GM23338 (cell line): Measurements from ENCODE around the gene ALDH7A1. TPM values are rescaled to one million over a fixed set of nuclear protein-coding genes. Genes with fewer than 3 reads are reported as not detected.

Experiments used
- ATAC-seq: fragments of 200-7000 bp; cut with Tn5 transposase; 3 replicates; pipeline ENCODE4 v1.9.1; 2020
- DNase-seq: peaks from one replicate; pipeline ENCODE4 v3.0.0-alpha.2; 2015; ENCODE audit warnings: low spot score
- H2AFZ ChIP-seq: fragments of 200-600 bp; sonication (generic); 2 replicates; pipeline ENCODE4 v1.8.0; 2016; ENCODE audit warnings: antibody characterized with exemption, mild to moderate bottlenecking, moderate library complexity
- H3F3A ChIP-seq: fragments of 200-600 bp; sonication (generic); replicated peaks from 2 replicates; pipeline ENCODE4 v1.8.0; 2017; ENCODE audit warnings: antibody characterized with exemption, mixed run types, low read depth
- H3K27ac ChIP-seq: fragments of 200-600 bp; sonication (generic); 2 replicates; pipeline ENCODE4 v1.6.1; 2016; ENCODE audit warnings: low read depth
- H3K27me3 ChIP-seq: fragments of 200-600 bp; sonication (generic); 2 replicates; pipeline ENCODE4 v1.8.0; 2016; ENCODE audit warnings: mild to moderate bottlenecking, mixed run types, moderate library complexity; ENCODE audit not compliant: insufficient read depth
- H3K36me3 ChIP-seq: fragments of 200-600 bp; sonication (generic); 2 replicates; pipeline ENCODE4 v1.8.0; 2016; ENCODE audit warnings: mild to moderate bottlenecking; ENCODE audit not compliant: insufficient read depth
- H3K4me1 ChIP-seq: fragments of 200-600 bp; sonication (generic); 2 replicates; pipeline ENCODE4 v1.8.0; 2016; ENCODE audit warnings: mild to moderate bottlenecking, moderate library complexity; ENCODE audit not compliant: insufficient read depth
- H3K4me2 ChIP-seq: fragments of 200-600 bp; sonication (generic); 2 replicates; pipeline ENCODE4 v1.7.1; 2017; ENCODE audit warnings: mixed run types
- H3K4me3 ChIP-seq: fragments of 200-600 bp; sonication (generic); 2 replicates; pipeline ENCODE4 v1.6.1; 2016; ENCODE audit warnings: mixed run types
- H3K79me2 ChIP-seq: fragments of 200-600 bp; sonication (generic); replicated peaks from 2 replicates; pipeline ENCODE4 v1.8.0; 2017; ENCODE audit warnings: mild to moderate bottlenecking; ENCODE audit not compliant: insufficient read depth
- H3K9me2 ChIP-seq: fragments of 200-600 bp; sonication (generic); 2 replicates; pipeline ENCODE4 v1.8.0; 2017; ENCODE audit not compliant: insufficient read depth
- H4K20me1 ChIP-seq: fragments of 200-600 bp; sonication (generic); replicated peaks from 2 replicates; pipeline ENCODE4 v1.8.0; 2017; ENCODE audit warnings: mild to moderate bottlenecking; ENCODE audit not compliant: insufficient read depth
- H3K27ac Mint-ChIP-seq: 2 replicates; pipeline ENCODE4 v1.8.0; 2020; ENCODE audit warnings: inconsistent platforms, mild to moderate bottlenecking, moderate library complexity, mixed read lengths
- H3K27me3 Mint-ChIP-seq: 3 replicates; pipeline ENCODE4 v1.8.0; 2022; ENCODE audit warnings: low read depth, mild to moderate bottlenecking, moderate library complexity, mixed read lengths, inconsistent platforms; ENCODE audit not compliant: insufficient read depth, poor library complexity
- H3K36me3 Mint-ChIP-seq: 3 replicates; pipeline ENCODE4 v1.8.0; 2021; ENCODE audit warnings: low read depth, mild to moderate bottlenecking, inconsistent platforms, moderate library complexity, mixed read lengths
- H3K4me1 Mint-ChIP-seq: 3 replicates; pipeline ENCODE4 v1.8.0; 2020; ENCODE audit warnings: mild to moderate bottlenecking, inconsistent platforms, mixed read lengths
- H3K4me3 Mint-ChIP-seq: 3 replicates; pipeline ENCODE4 v1.8.0; 2021; ENCODE audit warnings: moderate library complexity, mild to moderate bottlenecking, inconsistent platforms, mixed read lengths
- H3K9me3 Mint-ChIP-seq: 3 replicates; pipeline ENCODE4 v1.8.0; 2020; ENCODE audit warnings: moderate library complexity, mild to moderate bottlenecking, inconsistent platforms, mixed read lengths
- CREB1 ChIP-seq: fragments of 250-450 bp; sonication (Bioruptor Pico); IDR thresholded peaks from 2 replicates; pipeline ENCODE4 v1.5.0; 2020; ENCODE audit warnings: low read depth, mild to moderate bottlenecking, moderate library complexity
- EZH2 ChIP-seq: fragments of 200-600 bp; sonication (generic); IDR thresholded peaks from one replicate; pipeline ENCODE4 v1.8.0; 2017; ENCODE audit warnings: antibody characterized with exemption, mild to moderate bottlenecking, low read depth; ENCODE audit not compliant: unreplicated experiment
- JUNB ChIP-seq: IDR thresholded peaks from one replicate; pipeline ENCODE4 v1.6.1; 2016; ENCODE audit warnings: antibody characterized with exemption; ENCODE audit not compliant: unreplicated experiment
- NANOG ChIP-seq: IDR thresholded peaks from 2 replicates; pipeline ENCODE4 v1.6.1; 2016; ENCODE audit warnings: antibody characterized with exemption, borderline replicate concordance
- STAT1 ChIP-seq: IDR thresholded peaks from one replicate; pipeline ENCODE4 v1.6.1; 2016; ENCODE audit warnings: antibody characterized with exemption; ENCODE audit not compliant: unreplicated experiment
- ZNF114 ChIP-seq: fragments of 250-450 bp; sonication (Bioruptor Pico); IDR thresholded peaks from 2 replicates; pipeline ENCODE4 v1.5.0; 2020; ENCODE audit warnings: mild to moderate bottlenecking, moderate library complexity
- ZNF331 ChIP-seq: fragments of 250-450 bp; sonication (Bioruptor Pico); IDR thresholded peaks from 2 replicates; pipeline ENCODE4 v1.5.0; 2020; ENCODE audit warnings: low read depth, mild to moderate bottlenecking, moderate library complexity
- polyA plus RNA-seq: library from polyadenylated mRNA; unstranded; fragments of >200 nt; fragmentation: Nextera tagmentation; extraction: Ambion mirVana; gene quantifications from 2 replicates; pipeline ENCODE4 v1.2.1, GENCODE V29; 2016
- total RNA-seq: library from RNA; depleted of rRNA; stranded (reverse); fragments of >200 nt; shearing (Covaris generic); gene quantifications from 2 replicates; pipeline ENCODE4 v1.2.3, GENCODE V29; 2014
- TF ChIP-seq, protein P1 (sequence below): IDR thresholded peaks from one replicate; pipeline ENCODE4 v1.6.1; 2018; ENCODE audit warnings: antibody characterized with exemption; ENCODE audit not compliant: unreplicated experiment
- TF ChIP-seq, protein P2 (sequence below), 2 experiments: fragments of 200-600 bp in 1 of 2; sonication (generic) in 1 of 2; conservative IDR thresholded peaks; 2 replicates each; pipeline versions ENCODE4 v1.5.1 to v1.6.1; 2016 to 2017; ENCODE audit warnings: antibody characterized with exemption in 2 of 2, low read depth in 2 of 2, mild to moderate bottlenecking in 2 of 2, moderate library complexity in 1 of 2
- TF ChIP-seq, protein P3 (sequence below): IDR thresholded peaks from 2 replicates; pipeline ENCODE4 v1.6.1; 2016; ENCODE audit warnings: antibody characterized with exemption
- TF ChIP-seq, protein P4 (sequence below): fragments of 250-450 bp; sonication (Bioruptor Pico); IDR thresholded peaks from 2 replicates; pipeline ENCODE4 v1.5.0; 2020; ENCODE audit warnings: mild to moderate bottlenecking, moderate library complexity

Gene ALDH7A1
- total and polyA plus RNA-seq, 2 experiments from 2014 or later, result 122 to 198 TPM

DNA sequence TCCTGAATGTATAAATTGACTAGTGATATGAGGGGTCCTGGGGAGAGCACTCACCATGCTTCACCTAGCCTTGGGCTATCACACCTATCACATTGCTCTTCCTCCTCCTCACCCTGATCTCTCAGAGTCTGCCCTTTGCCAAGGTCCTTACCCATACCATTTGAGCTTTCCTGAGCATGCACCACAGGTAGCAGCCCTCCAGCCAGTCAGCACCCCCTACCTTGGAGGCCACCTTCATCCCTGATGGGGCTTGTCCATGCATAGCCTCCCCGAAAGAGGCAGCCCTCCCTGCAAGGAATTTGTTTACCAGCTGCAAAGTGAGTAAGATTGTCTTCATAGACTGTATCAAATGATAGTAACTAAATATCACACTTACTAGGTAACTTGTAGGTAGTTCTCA, 83.1 kb downstream of the ALDH7A1 start (continued):
- TF ChIP-seq, protein P1, sequence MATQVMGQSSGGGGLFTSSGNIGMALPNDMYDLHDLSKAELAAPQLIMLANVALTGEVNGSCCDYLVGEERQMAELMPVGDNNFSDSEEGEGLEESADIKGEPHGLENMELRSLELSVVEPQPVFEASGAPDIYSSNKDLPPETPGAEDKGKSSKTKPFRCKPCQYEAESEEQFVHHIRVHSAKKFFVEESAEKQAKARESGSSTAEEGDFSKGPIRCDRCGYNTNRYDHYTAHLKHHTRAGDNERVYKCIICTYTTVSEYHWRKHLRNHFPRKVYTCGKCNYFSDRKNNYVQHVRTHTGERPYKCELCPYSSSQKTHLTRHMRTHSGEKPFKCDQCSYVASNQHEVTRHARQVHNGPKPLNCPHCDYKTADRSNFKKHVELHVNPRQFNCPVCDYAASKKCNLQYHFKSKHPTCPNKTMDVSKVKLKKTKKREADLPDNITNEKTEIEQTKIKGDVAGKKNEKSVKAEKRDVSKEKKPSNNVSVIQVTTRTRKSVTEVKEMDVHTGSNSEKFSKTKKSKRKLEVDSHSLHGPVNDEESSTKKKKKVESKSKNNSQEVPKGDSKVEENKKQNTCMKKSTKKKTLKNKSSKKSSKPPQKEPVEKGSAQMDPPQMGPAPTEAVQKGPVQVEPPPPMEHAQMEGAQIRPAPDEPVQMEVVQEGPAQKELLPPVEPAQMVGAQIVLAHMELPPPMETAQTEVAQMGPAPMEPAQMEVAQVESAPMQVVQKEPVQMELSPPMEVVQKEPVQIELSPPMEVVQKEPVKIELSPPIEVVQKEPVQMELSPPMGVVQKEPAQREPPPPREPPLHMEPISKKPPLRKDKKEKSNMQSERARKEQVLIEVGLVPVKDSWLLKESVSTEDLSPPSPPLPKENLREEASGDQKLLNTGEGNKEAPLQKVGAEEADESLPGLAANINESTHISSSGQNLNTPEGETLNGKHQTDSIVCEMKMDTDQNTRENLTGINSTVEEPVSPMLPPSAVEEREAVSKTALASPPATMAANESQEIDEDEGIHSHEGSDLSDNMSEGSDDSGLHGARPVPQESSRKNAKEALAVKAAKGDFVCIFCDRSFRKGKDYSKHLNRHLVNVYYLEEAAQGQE, result no peak
- TF ChIP-seq, protein P2, sequence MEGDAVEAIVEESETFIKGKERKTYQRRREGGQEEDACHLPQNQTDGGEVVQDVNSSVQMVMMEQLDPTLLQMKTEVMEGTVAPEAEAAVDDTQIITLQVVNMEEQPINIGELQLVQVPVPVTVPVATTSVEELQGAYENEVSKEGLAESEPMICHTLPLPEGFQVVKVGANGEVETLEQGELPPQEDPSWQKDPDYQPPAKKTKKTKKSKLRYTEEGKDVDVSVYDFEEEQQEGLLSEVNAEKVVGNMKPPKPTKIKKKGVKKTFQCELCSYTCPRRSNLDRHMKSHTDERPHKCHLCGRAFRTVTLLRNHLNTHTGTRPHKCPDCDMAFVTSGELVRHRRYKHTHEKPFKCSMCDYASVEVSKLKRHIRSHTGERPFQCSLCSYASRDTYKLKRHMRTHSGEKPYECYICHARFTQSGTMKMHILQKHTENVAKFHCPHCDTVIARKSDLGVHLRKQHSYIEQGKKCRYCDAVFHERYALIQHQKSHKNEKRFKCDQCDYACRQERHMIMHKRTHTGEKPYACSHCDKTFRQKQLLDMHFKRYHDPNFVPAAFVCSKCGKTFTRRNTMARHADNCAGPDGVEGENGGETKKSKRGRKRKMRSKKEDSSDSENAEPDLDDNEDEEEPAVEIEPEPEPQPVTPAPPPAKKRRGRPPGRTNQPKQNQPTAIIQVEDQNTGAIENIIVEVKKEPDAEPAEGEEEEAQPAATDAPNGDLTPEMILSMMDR (conservative IDR thresholded peaks at IDR 0.05; ENCODE audit: low read depth in 2 of 2), result no peak
- TF ChIP-seq JUNB (no peak), CREB1 (CRISPR knock-in tag) (no peak), ZNF114 (no peak), NANOG (no peak), ZNF331 (CRISPR knock-in tag) (no peak), STAT1 (no peak)
- TF ChIP-seq, protein P3, sequence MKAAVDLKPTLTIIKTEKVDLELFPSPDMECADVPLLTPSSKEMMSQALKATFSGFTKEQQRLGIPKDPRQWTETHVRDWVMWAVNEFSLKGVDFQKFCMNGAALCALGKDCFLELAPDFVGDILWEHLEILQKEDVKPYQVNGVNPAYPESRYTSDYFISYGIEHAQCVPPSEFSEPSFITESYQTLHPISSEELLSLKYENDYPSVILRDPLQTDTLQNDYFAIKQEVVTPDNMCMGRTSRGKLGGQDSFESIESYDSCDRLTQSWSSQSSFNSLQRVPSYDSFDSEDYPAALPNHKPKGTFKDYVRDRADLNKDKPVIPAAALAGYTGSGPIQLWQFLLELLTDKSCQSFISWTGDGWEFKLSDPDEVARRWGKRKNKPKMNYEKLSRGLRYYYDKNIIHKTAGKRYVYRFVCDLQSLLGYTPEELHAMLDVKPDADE, result no peak

DNA sequence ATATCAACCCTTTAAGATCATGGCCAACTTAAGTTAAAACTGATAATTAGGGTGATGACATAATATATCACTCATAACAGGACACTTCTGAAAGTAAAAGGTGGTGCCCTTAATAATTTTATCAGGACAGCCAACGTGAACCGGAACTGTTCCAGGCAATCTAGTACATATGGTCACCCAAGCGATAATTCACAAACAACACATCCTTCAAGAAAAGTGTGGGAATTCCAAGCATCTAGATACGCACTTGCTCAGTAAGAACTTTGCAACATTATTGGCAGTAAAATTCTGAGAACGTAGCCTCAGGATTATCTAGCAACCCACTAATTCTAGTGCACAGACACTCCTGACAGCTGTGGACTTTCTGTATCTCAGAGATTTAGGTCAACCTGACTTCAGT, 85.7 kb downstream of the ALDH7A1 start:
- no peak overlapping the region for H3K27ac Mint-ChIP-seq
- Histone ChIP-seq H3K9me2 (peaks cover 23% of the 10 kb centered on the region), H3K4me3 (no peak overlapping the region), H3K4me1 (no peaks in the 10 kb centered on the region), H3F3A (no peaks in the 10 kb centered on the region), H3K27ac (no peak overlapping the region), H2AFZ (no peak overlapping the region), H3K36me3 (no peaks in the 10 kb centered on the region), H3K79me2 (no peaks in the 10 kb centered on the region), H3K4me2 (no peak overlapping the region), H4K20me1 (no peaks in the 10 kb centered on the region), H3K27me3 (no peaks in the 10 kb centered on the region)
- peaks cover 5% of the 10 kb centered on the region; the same call in 2 of the 3 replicates for H3K4me1 Mint-ChIP-seq
- ATAC-seq (no peak), DNase-seq (no peak)
- no peaks in the 10 kb centered on the region for H3K9me3 Mint-ChIP-seq
- no peaks in the 10 kb centered on the region for H3K36me3 Mint-ChIP-seq
- H3K4me3 Mint-ChIP-seq, result no peak overlapping the region
- peaks cover 5% of the 10 kb centered on the region for H3K27me3 Mint-ChIP-seq
- TF ChIP-seq, protein P4, sequence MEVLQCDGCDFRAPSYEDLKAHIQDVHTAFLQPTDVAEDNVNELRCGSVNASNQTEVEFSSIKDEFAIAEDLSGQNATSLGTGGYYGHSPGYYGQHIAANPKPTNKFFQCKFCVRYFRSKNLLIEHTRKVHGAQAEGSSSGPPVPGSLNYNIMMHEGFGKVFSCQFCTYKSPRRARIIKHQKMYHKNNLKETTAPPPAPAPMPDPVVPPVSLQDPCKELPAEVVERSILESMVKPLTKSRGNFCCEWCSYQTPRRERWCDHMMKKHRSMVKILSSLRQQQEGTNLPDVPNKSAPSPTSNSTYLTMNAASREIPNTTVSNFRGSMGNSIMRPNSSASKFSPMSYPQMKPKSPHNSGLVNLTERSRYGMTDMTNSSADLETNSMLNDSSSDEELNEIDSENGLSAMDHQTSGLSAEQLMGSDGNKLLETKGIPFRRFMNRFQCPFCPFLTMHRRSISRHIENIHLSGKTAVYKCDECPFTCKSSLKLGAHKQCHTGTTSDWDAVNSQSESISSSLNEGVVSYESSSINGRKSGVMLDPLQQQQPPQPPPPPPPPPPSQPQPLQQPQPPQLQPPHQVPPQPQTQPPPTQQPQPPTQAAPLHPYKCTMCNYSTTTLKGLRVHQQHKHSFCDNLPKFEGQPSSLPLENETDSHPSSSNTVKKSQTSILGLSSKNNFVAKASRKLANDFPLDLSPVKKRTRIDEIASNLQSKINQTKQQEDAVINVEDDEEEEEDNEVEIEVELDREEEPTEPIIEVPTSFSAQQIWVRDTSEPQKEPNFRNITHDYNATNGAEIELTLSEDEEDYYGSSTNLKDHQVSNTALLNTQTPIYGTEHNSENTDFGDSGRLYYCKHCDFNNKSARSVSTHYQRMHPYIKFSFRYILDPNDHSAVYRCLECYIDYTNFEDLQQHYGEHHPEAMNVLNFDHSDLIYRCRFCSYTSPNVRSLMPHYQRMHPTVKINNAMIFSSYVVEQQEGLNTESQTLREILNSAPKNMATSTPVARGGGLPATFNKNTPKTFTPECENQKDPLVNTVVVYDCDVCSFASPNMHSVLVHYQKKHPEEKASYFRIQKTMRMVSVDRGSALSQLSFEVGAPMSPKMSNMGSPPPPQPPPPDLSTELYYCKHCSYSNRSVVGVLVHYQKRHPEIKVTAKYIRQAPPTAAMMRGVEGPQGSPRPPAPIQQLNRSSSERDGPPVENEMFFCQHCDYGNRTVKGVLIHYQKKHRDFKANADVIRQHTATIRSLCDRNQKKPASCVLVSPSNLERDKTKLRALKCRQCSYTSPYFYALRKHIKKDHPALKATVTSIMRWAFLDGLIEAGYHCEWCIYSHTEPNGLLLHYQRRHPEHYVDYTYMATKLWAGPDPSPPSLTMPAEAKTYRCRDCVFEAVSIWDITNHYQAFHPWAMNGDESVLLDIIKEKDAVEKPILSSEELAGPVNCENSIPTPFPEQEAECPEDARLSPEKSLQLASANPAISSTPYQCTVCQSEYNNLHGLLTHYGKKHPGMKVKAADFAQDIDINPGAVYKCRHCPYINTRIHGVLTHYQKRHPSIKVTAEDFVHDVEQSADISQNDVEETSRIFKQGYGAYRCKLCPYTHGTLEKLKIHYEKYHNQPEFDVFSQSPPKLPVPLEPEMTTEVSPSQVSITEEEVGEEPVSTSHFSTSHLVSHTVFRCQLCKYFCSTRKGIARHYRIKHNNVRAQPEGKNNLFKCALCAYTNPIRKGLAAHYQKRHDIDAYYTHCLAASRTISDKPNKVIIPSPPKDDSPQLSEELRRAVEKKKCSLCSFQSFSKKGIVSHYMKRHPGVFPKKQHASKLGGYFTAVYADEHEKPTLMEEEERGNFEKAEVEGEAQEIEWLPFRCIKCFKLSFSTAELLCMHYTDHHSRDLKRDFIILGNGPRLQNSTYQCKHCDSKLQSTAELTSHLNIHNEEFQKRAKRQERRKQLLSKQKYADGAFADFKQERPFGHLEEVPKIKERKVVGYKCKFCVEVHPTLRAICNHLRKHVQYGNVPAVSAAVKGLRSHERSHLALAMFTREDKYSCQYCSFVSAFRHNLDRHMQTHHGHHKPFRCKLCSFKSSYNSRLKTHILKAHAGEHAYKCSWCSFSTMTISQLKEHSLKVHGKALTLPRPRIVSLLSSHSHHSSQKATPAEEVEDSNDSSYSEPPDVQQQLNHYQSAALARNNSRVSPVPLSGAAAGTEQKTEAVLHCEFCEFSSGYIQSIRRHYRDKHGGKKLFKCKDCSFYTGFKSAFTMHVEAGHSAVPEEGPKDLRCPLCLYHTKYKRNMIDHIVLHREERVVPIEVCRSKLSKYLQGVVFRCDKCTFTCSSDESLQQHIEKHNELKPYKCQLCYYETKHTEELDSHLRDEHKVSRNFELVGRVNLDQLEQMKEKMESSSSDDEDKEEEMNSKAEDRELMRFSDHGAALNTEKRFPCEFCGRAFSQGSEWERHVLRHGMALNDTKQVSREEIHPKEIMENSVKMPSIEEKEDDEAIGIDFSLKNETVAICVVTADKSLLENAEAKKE (CRISPR knock-in tag), result no peak
- TF ChIP-seq EZH2 (no peak), ZNF331 (CRISPR knock-in tag) (no peak)
